Measurements from ENCODE around the gene ZFYVE19. TPM values are rescaled to one million over a fixed set of nuclear protein-coding genes. Genes with fewer than 3 reads are reported as not detected.

Gene ZFYVE19
- total and polyA plus RNA-seq, 3 experiments from 2014 or later = 22.3 to 25.5 (median 22.5) TPM

GRCh38 chr15:40772014-40772413 lies 34.9 kb upstream of the ZFYVE19 start:
- ChIA-PET POLR2A (interaction anchor here (0.9 kb wide), 1 partner anchor 78 kb away, joined by 3 read pairs; the partner anchor contains the start of gene RAD51), CTCF (interaction anchor here (2.7 kb wide), 1 partner anchor 10 kb away, joined by 9 read pairs; no protein-coding TSS in a partner anchor)
- Histone ChIP-seq H3K4me3 (ENCODE audit: low read length) (no peak overlapping the region), H3K27me3 (ENCODE audit: insufficient read depth, low read length, poor library complexity, severe bottlenecking) (no peaks in the 10 kb centered on the region), H3K9me3 (ENCODE audit: low read length) (no peaks in the 10 kb centered on the region), H3K27ac (ENCODE audit: low read depth, low read length) (no peak overlapping the region), H3K4me1 (ENCODE audit: insufficient read depth, low read length) (peaks cover 17% of the 10 kb centered on the region), H3K36me3 (ENCODE audit: insufficient read depth, low read length) (peaks cover 9% of the 10 kb centered on the region)
- Mint-ChIP-seq H3K27me3 (no peaks in the 10 kb centered on the region), H3K9me3 (no peaks in the 10 kb centered on the region), H3K4me1 (peaks cover 24 to 33% (median 24%) of the 10 kb centered on the region in 3 donors), H3K36me3 (peaks cover 6 to 64% (median 6%) of the 10 kb centered on the region in 3 donors), H3K4me3 (no peak overlapping the region), H3K27ac (no peak overlapping the region)
- no peak for DNase-seq

GRCh38 chr15:40773496-40773895 lies 33.4 kb upstream of the ZFYVE19 start:
- Mint-ChIP-seq H3K27me3 (no peaks in the 10 kb centered on the region), H3K4me3 (no peak overlapping the region), H3K4me1 (peaks cover 24 to 27% (median 26%) of the 10 kb centered on the region in 3 donors), H3K36me3 (peaks cover 6 to 63% (median 6%) of the 10 kb centered on the region in 3 donors), H3K9me3 (no peaks in the 10 kb centered on the region), H3K27ac (peak overlapping the region in 1 of 8 donors; percentile 54)
- H3K4me3 ChIP-seq (ENCODE audit: low read length) = no peak overlapping the region
- no peaks in the 10 kb centered on the region for H3K9me3 ChIP-seq (ENCODE audit: low read length)
- POLR2A ChIA-PET = no interaction called here
- H3K27ac ChIP-seq (ENCODE audit: low read depth, low read length) = no peak overlapping the region
- CTCF ChIA-PET = interaction anchor here (0.7 to 2.7 kb wide), 2 partner anchors 9 to 10 kb away, joined by 3 to 9 read pairs; no protein-coding TSS in a partner anchor
- no peaks in the 10 kb centered on the region for H3K27me3 ChIP-seq (ENCODE audit: insufficient read depth, low read length, poor library complexity, severe bottlenecking)
- H3K4me1 ChIP-seq (ENCODE audit: insufficient read depth, low read length) = peaks cover 20% of the 10 kb centered on the region
- DNase-seq = no peak
- peaks cover 10% of the 10 kb centered on the region for H3K36me3 ChIP-seq (ENCODE audit: insufficient read depth, low read length)

- H3K36me3 Mint-ChIP-seq = peaks cover 6 to 60% (median 6%) of the 10 kb centered on the region in 3 donors
- no peaks in the 10 kb centered on the region for H3K27me3 Mint-ChIP-seq
- no peak overlapping the region for H3K4me3 Mint-ChIP-seq
- Histone ChIP-seq H3K9me3 (ENCODE audit: low read length) (no peaks in the 10 kb centered on the region), H3K4me3 (ENCODE audit: low read length) (no peak overlapping the region), H3K27me3 (ENCODE audit: insufficient read depth, low read length, poor library complexity, severe bottlenecking) (no peaks in the 10 kb centered on the region), H3K27ac (ENCODE audit: low read depth, low read length) (no peak overlapping the region), H3K4me1 (ENCODE audit: insufficient read depth, low read length) (peaks cover 17% of the 10 kb centered on the region), H3K36me3 (ENCODE audit: insufficient read depth, low read length) (peaks cover 14% of the 10 kb centered on the region)
- H3K9me3 Mint-ChIP-seq = no peaks in the 10 kb centered on the region
- peaks cover 20 to 23% (median 22%) of the 10 kb centered on the region in 3 donors for H3K4me1 Mint-ChIP-seq
- DNase-seq = no peak
- POLR2A ChIA-PET = no interaction called here
- no peak overlapping the region for H3K27ac Mint-ChIP-seq
- CTCF ChIA-PET = interaction anchor here (0.7 to 2.7 kb wide), 2 partner anchors 9 to 11 kb away, joined by 3 to 9 read pairs; no protein-coding TSS in a partner anchor
These were observed 33.0 kb upstream of the ZFYVE19 start for GRCh38 chr15:40773902-40774301.

GRCh38 chr15:40775007-40775406 lies 31.9 kb upstream of the ZFYVE19 start:
- no peak for DNase-seq
- ChIA-PET POLR2A (no interaction called here), CTCF (interaction anchor here (2.5 kb wide), 1 partner anchor 96 kb away, joined by 8 read pairs; no protein-coding TSS in a partner anchor)
- Mint-ChIP-seq H3K4me3 (no peak overlapping the region), H3K4me1 (peaks cover 11 to 14% (median 12%) of the 10 kb centered on the region in 3 donors), H3K27ac (no peak overlapping the region), H3K27me3 (peaks cover 0 to 2% of the 10 kb centered on the region in 2 donors), H3K36me3 (peaks cover 6 to 63% (median 7%) of the 10 kb centered on the region in 3 donors), H3K9me3 (no peaks in the 10 kb centered on the region)
- H3K36me3 ChIP-seq (ENCODE audit: insufficient read depth, low read length) = peaks cover 23% of the 10 kb centered on the region
- peaks cover 6% of the 10 kb centered on the region for H3K4me1 ChIP-seq (ENCODE audit: insufficient read depth, low read length)
- H3K9me3 ChIP-seq (ENCODE audit: low read length) = no peaks in the 10 kb centered on the region
- no peak overlapping the region for H3K4me3 ChIP-seq (ENCODE audit: low read length)
- H3K27ac ChIP-seq (ENCODE audit: low read depth, low read length) = no peak overlapping the region
- no peaks in the 10 kb centered on the region for H3K27me3 ChIP-seq (ENCODE audit: insufficient read depth, low read length, poor library complexity, severe bottlenecking)

GRCh38 chr15:40775740-40776536 lies 31.0 kb upstream of the ZFYVE19 start:
- Mint-ChIP-seq H3K27me3 (peaks cover 0 to 2% of the 10 kb centered on the region in 2 donors), H3K36me3 (peaks cover 6 to 64% (median 7%) of the 10 kb centered on the region in 3 donors), H3K9me3 (no peaks in the 10 kb centered on the region), H3K4me1 (peaks cover 9 to 11% (median 9%) of the 10 kb centered on the region in 3 donors), H3K27ac (peak overlapping the region in 4 of 8 donors; percentile 27 to 86 (median 48)), H3K4me3 (no peak overlapping the region)
- peaks cover 26% of the 10 kb centered on the region for H3K36me3 ChIP-seq (ENCODE audit: insufficient read depth, low read length)
- H3K4me3 ChIP-seq (ENCODE audit: low read length) = no peak overlapping the region
- DNase-seq = no peak
- H3K27me3 ChIP-seq (ENCODE audit: insufficient read depth, low read length, poor library complexity, severe bottlenecking) = no peaks in the 10 kb centered on the region
- no peak overlapping the region for H3K27ac ChIP-seq (ENCODE audit: low read depth, low read length)
- H3K4me1 ChIP-seq (ENCODE audit: insufficient read depth, low read length) = peaks cover 5% of the 10 kb centered on the region
- no peaks in the 10 kb centered on the region for H3K9me3 ChIP-seq (ENCODE audit: low read length)
- ChIA-PET POLR2A (interaction anchor here (0.6 kb wide), 1 partner anchor 81 kb away, joined by 3 read pairs; the partner anchor contains the start of gene RAD51), CTCF (interaction anchor here (0.6 to 2.5 kb wide), 8 partner anchors 8 to 186 kb away, joined by 3 to 8 read pairs (median 5); partner anchors contain the start of genes GCHFR and RAD51)

GRCh38 chr15:40776537-40777141 lies 30.2 kb upstream of the ZFYVE19 start:
- no peaks in the 10 kb centered on the region for H3K9me3 ChIP-seq (ENCODE audit: low read length)
- peaks cover 0 to 2% of the 10 kb centered on the region in 2 donors for H3K27me3 Mint-ChIP-seq
- ChIA-PET POLR2A (interaction anchor here (0.6 kb wide), 1 partner anchor 82 kb away, joined by 3 read pairs; the partner anchor contains the start of gene RAD51), CTCF (interaction anchor here (0.9 to 2.5 kb wide), 7 partner anchors 8 to 187 kb away, joined by 4 to 8 read pairs (median 5); partner anchors contain the start of gene RAD51)
- H3K4me3 ChIP-seq (ENCODE audit: low read length) = no peak overlapping the region
- H3K27me3 ChIP-seq (ENCODE audit: insufficient read depth, low read length, poor library complexity, severe bottlenecking) = no peaks in the 10 kb centered on the region
- H3K4me1 Mint-ChIP-seq = peaks cover 9 to 11% (median 9%) of the 10 kb centered on the region in 3 donors
- peaks cover 26% of the 10 kb centered on the region for H3K36me3 ChIP-seq (ENCODE audit: insufficient read depth, low read length)
- peak in 4 of 5 donors; percentile 56 to 81 (median 64) for DNase-seq
- peak overlapping the region in 4 of 7 donors; percentile 28 to 83 (median 50) for H3K4me3 Mint-ChIP-seq
- H3K4me1 ChIP-seq (ENCODE audit: insufficient read depth, low read length) = peaks cover 5% of the 10 kb centered on the region
- H3K9me3 Mint-ChIP-seq = no peaks in the 10 kb centered on the region
- peaks cover 6 to 62% (median 6%) of the 10 kb centered on the region in 3 donors for H3K36me3 Mint-ChIP-seq
- H3K27ac Mint-ChIP-seq = peak overlapping the region; percentile 27 to 87 (median 84)
- no peak overlapping the region for H3K27ac ChIP-seq (ENCODE audit: low read depth, low read length)

- Mint-ChIP-seq H3K36me3 (peaks cover 0 to 26% (median 3%) of the 10 kb centered on the region in 3 donors), H3K4me1 (peaks cover 14 to 24% (median 19%) of the 10 kb centered on the region in 3 donors), H3K27ac (peak overlapping the region in 4 of 8 donors; percentile 6 to 87 (median 40)), H3K4me3 (no peak overlapping the region), H3K9me3 (no peaks in the 10 kb centered on the region), H3K27me3 (peaks cover 0 to 2% of the 10 kb centered on the region in 2 donors)
- no peaks in the 10 kb centered on the region for H3K27me3 ChIP-seq (ENCODE audit: insufficient read depth, low read length, poor library complexity, severe bottlenecking)
- no peak overlapping the region for H3K27ac ChIP-seq (ENCODE audit: low read depth, low read length)
- peaks cover 12% of the 10 kb centered on the region for H3K4me1 ChIP-seq (ENCODE audit: insufficient read depth, low read length)
- H3K36me3 ChIP-seq (ENCODE audit: insufficient read depth, low read length) = peaks cover 17% of the 10 kb centered on the region
- peak; percentile 69 to 85 (median 71) for DNase-seq
- no peak overlapping the region for H3K4me3 ChIP-seq (ENCODE audit: low read length)
- ChIA-PET CTCF (interaction anchor here (0.6 to 6.3 kb wide), 29 partner anchors 9 to 203 kb away, joined by 3 to 65 read pairs (median 5); partner anchors contain the start of genes C15orf62, GCHFR, RAD51 and RMDN3), POLR2A (interaction anchor here (0.9 kb wide), 1 partner anchor 87 kb away, joined by 3 read pairs; no protein-coding TSS in a partner anchor)
- no peaks in the 10 kb centered on the region for H3K9me3 ChIP-seq (ENCODE audit: low read length)
These were observed 24.2 kb upstream of the ZFYVE19 start for GRCh38 chr15:40782609-40783227.
